Central memory CD8-positive, alpha-beta T cell (primary cell): ENCODE results near the gene QSOX2.

Source experiments
- ATAC-seq: fragments of 150-1000 bp; cut with Tn5 transposase; replicated peaks from 2 replicates; pipeline ENCODE4 v1.10.0; 2022; ENCODE audit warnings: mild to moderate bottlenecking, moderate FRiP score, moderate number of reproducible peaks; ENCODE audit not compliant: poor library complexity, severe bottlenecking; ENCODE audit errors: extremely low read depth
- DNase-seq, 2 donors: peaks; one replicate each; pipeline ENCODE4 v3.0.0; 2021; ENCODE audit warnings: low spot score in 2 of 2
- H3K27ac Mint-ChIP-seq: one replicate; pipeline ENCODE4 v1.8.0; 2022; ENCODE audit warnings: low read depth, mild to moderate bottlenecking, moderate library complexity, mixed read lengths
- H3K27me3 Mint-ChIP-seq: one replicate; pipeline ENCODE4 v1.8.0; 2022; ENCODE audit warnings: mixed read lengths
- H3K36me3 Mint-ChIP-seq: one replicate; pipeline ENCODE4 v1.8.0; 2022; ENCODE audit warnings: mild to moderate bottlenecking, moderate library complexity, mixed read lengths; ENCODE audit not compliant: insufficient read depth
- H3K4me1 Mint-ChIP-seq: one replicate; pipeline ENCODE4 v1.8.0; 2022; ENCODE audit warnings: mixed read lengths
- H3K4me3 Mint-ChIP-seq: one replicate; pipeline ENCODE4 v1.8.0; 2022; ENCODE audit warnings: mild to moderate bottlenecking, moderate library complexity, mixed read lengths
- H3K9me3 Mint-ChIP-seq: one replicate; pipeline ENCODE4 v1.8.0; 2022; ENCODE audit warnings: mixed read lengths

Gene QSOX2

DNA sequence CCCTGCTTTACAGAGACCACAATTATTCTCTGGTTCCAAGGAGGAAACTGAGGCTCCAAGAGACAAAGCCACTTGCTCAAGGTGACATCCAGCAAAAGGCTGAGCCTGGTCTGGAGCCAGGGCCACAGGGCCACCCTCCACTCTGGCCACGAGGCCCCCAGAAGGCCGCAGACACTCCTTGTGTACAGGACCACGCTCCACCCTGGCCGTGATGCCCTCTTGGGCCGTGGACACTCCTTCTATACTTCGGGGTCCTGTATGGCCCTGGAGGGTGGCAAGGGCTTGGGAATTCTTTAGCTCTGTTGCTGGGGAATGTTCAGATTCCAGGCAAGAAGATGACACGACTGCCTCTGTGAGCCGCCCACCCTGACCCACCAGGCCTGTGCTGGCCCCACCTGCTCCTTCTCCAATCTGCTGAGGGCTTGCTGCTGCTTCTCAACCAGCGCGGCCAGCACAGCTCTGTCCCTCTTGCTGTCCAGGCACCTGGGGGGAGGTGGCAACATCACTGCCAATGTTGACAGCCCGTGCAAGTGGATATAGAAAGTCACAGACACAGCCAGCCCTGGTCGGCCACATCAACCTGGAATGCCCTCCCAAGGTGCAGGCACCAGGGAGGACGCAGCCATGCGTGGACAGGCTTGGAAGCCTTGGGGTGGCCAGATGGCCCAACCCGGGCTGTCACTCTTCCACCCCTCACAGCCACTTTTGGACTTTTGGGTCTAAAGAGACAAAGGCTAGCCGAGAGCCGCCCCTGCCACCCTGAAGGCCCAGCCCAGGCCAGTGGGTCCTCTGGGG, 20.1 kb upstream of the QSOX2 start:
- H3K9me3 Mint-ChIP-seq = no peaks in the 10 kb centered on the region
- no peak overlapping the region for H3K4me3 Mint-ChIP-seq
- H3K36me3 Mint-ChIP-seq = peaks cover 9% of the 10 kb centered on the region
- H3K27ac Mint-ChIP-seq = no peak overlapping the region
- no peak for ATAC-seq
- peaks cover 6% of the 10 kb centered on the region for H3K4me1 Mint-ChIP-seq
- H3K27me3 Mint-ChIP-seq = no peaks in the 10 kb centered on the region
- DNase-seq = no peak

DNA sequence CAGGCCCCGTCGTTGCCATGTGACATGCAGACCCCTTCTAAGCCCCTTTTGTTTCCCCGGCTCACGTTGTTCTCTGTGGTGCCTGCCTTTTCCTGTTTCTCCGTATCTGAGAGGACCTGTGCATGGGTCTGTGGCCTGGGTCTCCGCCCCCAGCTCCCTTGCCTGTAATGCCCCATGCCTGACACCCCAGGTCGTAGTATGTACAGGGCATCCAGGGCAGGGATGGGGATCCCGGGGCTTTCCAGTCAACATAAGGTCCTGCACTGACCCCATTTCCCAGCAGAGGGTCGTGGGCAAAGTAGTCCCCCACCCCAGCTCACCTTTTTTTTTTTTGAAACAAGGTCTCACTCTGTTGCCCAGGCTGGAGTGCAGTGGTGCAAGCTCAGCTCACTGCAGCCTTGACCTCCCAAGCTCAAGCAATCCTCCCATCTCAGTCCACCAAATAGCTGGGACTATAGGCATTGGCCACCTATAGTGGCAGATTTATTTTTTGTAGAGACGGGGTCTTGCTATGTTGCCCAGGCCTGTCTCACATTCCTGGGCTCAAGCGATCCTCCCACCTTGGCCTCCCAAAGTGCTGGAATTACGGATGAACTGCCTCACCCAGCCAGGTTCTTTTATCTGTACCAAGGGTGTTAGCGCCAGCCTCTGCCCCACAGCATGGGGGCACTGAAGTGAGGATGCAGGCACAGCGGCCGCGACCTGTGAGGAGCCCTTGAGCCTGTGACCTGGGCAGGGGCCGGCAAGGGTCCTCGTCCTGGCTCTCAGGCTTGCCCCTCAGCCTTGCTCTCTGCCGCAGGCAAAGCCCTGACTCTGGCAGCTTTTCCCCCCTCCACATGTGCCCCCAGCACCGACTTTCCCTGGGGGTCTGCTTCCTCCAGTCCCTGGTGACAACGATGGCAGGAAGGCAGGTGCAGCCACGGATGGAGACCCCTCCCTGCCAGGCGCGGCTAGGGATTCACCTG, 19.1 kb upstream of the QSOX2 start:
- no peak for DNase-seq
- Mint-ChIP-seq H3K4me1 (peaks cover 6% of the 10 kb centered on the region), H3K27me3 (no peaks in the 10 kb centered on the region), H3K27ac (no peak overlapping the region), H3K4me3 (no peak overlapping the region), H3K9me3 (no peaks in the 10 kb centered on the region), H3K36me3 (peaks cover 9% of the 10 kb centered on the region)
- ATAC-seq = no peak

DNA sequence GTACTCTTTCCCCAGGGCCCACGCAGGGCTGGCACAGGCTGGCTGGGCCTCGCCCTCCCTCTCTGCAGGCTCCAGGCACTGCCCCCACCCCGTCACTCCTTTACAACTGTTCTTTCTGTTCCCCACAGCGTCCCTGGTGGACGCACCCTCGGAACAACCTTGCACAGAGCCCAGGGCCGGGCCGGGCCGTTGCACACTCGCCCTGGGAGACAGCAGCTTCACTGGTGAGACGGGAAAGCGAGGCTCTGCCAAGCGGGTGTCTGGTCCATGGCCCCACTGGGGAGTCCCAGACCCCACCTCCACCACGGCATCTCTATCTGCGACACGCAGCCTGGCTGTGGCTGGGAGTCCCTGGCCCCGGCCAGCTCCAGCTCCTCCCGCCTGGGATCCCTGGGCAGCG, 18.4 kb upstream of the QSOX2 start:
- Mint-ChIP-seq H3K27ac (no peak overlapping the region), H3K36me3 (peaks cover 9% of the 10 kb centered on the region), H3K4me1 (peaks cover 6% of the 10 kb centered on the region), H3K27me3 (no peaks in the 10 kb centered on the region), H3K9me3 (no peaks in the 10 kb centered on the region), H3K4me3 (no peak overlapping the region)
- ATAC-seq (no peak), DNase-seq (no peak)

DNA sequence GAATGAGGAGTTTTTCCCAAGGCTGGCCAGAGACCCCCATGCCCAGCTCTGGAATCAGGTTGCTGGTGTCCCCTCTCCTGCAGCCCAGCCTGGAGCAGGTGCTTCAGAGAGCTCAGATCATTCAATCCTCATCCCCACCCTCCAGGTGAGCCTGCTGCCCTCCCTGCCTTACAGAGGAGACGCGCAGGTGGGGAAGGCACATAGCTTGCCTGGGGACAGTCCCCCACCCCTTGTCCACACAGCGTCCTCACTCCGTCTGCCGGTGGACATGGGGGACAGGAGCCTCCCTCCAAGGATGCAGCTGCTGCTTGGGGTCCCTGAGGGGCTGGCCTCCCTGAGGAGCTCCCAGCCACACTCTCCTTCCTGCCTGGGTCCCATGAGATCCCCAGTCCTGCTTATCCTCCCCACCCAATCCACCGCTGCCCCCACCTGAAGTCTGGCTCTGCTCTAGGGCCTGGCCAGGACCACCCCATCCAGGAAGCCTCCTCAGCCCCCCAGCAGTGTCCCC, 17.1 kb upstream of the QSOX2 start:
- no peak for DNase-seq
- H3K4me1 Mint-ChIP-seq = peaks cover 4% of the 10 kb centered on the region
- H3K27me3 Mint-ChIP-seq = no peaks in the 10 kb centered on the region
- H3K4me3 Mint-ChIP-seq = no peak overlapping the region
- no peaks in the 10 kb centered on the region for H3K9me3 Mint-ChIP-seq
- peaks cover 8% of the 10 kb centered on the region for H3K36me3 Mint-ChIP-seq
- no peak overlapping the region for H3K27ac Mint-ChIP-seq
- ATAC-seq = no peak

DNA sequence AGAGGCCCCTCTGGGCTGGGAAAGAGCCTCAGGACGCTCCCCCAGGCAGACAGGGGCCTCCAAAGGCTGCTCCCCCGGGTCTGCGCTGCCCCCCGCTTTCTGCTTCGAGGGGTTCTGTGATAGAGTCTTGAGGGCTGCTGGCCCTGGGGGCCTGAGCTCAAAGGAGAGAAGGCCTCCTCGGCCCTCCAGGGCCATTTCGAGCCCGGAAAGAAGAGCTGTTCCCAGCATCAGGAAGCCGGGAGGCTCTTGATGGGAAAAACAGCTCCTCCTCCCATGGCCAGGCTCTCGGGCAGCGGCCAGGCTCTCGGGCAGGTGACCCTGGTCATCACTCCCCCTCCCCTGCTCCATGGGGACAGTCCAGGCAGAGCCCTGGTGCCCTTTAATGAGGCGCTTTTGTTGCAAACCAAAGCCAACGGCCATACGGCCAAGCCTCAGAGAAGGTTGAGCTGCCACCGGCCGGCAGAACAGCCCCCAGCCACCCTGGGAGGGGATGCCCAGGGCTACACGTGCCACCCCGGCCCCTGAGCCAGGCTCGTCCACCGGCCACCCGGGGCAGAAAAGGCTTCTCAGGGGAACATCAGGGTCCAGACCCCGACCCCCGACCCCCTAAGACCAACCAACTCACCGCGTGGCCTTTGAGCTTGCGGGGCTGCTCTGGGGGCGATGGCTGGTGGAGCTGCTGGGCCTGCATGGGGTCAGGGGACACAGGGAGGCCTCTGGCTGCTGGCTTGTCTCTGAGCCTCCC, 16.2 kb upstream of the QSOX2 start:
- no peak overlapping the region for H3K27ac Mint-ChIP-seq
- peaks cover 5% of the 10 kb centered on the region for H3K36me3 Mint-ChIP-seq
- no peaks in the 10 kb centered on the region for H3K4me1 Mint-ChIP-seq
- ATAC-seq (no peak), DNase-seq (no peak)
- no peak overlapping the region for H3K4me3 Mint-ChIP-seq
- H3K27me3 Mint-ChIP-seq = no peaks in the 10 kb centered on the region
- no peaks in the 10 kb centered on the region for H3K9me3 Mint-ChIP-seq

DNA sequence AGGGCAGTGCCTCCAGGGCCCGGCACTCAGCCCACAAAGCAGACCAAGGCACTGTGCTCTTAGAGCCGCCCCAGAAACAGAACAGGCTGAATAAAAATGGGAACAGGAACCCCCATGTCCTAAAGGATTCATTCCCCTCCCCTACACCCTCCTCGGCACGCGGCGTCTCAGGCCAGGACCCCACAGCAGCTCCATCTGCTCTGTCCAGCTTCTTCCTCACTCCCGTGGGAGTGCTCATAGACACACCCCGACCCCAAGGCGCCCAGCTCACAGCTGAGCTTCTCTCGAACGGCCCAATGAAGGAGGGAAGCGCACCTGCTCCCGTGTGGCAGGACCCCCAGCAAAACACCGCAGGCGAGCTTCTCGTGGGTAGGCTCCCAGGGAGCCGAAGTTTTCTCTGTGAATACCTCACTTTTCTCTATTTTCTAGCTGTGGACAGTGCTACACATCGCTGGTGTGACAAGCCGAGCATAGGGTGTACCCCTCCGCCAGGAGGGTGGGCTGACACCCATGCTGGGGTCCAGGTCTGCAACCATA, 15.4 kb upstream of the QSOX2 start:
- Mint-ChIP-seq H3K4me1 (no peaks in the 10 kb centered on the region), H3K36me3 (peaks cover 2% of the 10 kb centered on the region), H3K27me3 (no peaks in the 10 kb centered on the region), H3K27ac (no peak overlapping the region), H3K4me3 (no peak overlapping the region), H3K9me3 (no peaks in the 10 kb centered on the region)
- ATAC-seq (no peak), DNase-seq (no peak)

DNA sequence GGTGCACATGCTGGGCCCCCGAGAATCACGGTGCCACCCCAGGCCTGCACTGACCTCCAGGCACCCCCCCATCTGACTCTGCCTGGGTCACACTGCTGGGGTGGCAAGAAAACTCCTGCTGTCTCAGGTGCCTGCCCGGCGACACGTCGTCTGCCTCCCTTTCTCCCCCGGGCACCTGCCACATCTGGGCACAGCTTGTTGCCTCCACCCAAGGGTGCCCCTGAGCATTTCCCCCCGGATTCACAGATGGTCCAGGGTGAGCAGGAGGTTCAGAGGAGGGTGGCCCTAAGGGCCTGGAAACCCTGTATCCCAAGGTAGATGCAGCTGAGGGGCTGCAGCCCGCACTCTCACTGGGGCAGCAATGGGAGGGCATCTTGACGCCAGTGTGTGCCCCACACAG, 14.9 kb upstream of the QSOX2 start:
- Mint-ChIP-seq H3K36me3 (peaks cover 2% of the 10 kb centered on the region), H3K4me1 (no peaks in the 10 kb centered on the region), H3K27ac (no peak overlapping the region), H3K4me3 (no peak overlapping the region), H3K27me3 (no peaks in the 10 kb centered on the region), H3K9me3 (no peaks in the 10 kb centered on the region)
- DNase-seq (no peak), ATAC-seq (no peak)

DNA sequence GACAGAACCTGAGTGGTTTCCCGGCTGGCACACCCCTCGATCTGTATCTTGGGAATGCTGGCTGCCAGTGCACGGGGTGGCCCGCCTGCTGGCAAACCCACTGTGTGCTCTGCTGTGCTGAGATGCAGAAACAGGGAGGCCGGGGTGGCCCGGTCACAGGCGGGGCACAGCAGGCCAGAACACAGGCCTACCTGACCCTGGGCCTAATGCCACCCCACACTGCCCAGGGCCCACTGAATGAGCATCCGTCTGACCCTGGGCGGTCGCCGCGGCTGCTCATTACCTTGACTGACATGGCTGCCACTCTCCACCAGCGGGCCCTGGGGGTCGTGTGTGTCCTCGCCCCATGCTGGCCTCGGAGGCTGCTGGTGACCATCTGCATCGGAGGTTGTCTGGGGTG, 14.2 kb upstream of the QSOX2 start:
- no peaks in the 10 kb centered on the region for H3K27me3 Mint-ChIP-seq

DNA sequence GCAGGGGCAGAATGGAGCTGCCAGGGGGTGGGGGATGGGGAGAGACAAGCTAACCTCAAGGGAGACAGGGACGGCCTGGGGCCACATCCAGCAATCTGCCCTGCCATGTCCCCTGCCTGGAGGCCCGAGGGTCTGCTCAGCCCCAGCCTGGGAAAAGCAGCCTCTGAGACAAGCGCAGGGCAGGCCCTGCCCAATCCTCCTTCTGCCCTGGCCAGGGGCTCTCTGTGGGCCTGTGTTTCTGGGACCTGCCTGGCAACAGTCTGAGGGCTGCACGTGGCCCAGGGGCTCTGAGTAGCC, 13.9 kb upstream of the QSOX2 start:
- Mint-ChIP-seq H3K4me1 (no peaks in the 10 kb centered on the region), H3K36me3 (no peaks in the 10 kb centered on the region), H3K27me3 (no peaks in the 10 kb centered on the region), H3K4me3 (no peak overlapping the region), H3K9me3 (no peaks in the 10 kb centered on the region), H3K27ac (no peak overlapping the region)
- ATAC-seq (no peak), DNase-seq (no peak)

More for the DNA sequence above, 14.2 kb upstream of the QSOX2 start:
- H3K36me3 Mint-ChIP-seq = peaks cover 2% of the 10 kb centered on the region
- no peak for DNase-seq
- H3K4me1 Mint-ChIP-seq = no peaks in the 10 kb centered on the region
- no peak for ATAC-seq
- no peak overlapping the region for H3K27ac Mint-ChIP-seq
- no peaks in the 10 kb centered on the region for H3K9me3 Mint-ChIP-seq
- no peak overlapping the region for H3K4me3 Mint-ChIP-seq

DNA sequence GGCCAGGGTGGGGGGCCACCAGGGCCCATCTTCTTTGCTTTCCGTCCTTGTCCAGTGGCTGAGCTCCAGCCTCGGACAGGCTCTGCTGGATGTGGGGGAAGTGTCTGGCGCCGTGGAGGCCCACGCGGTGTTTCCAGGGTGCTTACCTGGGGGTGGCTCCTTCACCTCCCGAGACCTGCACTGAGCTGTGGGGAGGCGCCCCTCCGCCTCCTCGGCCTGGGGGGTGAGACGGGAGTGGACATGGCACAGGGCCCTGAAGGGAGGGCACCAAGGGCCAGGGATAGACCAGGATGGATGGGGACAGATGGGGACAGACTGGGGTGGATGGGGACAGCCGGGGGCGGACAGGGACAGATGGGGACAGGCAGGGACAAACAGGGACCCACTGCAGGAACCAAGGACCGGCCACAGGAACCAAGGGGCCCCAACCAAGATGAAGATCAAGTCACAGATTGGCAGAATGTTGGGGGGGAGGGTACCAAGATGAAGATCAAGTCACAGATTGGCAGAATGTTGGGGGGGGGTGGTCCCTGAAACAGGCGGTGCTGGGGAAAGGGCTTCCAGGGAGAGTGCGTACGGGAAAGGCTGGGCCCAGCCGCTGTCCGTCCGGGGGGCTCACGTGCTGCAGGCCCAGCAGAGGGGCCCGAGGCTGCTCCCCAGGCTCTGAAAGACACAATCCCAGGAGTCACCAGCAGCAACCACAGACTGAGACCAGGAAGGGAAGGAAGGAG, 13.3 kb upstream of the QSOX2 start:
- H3K4me1 Mint-ChIP-seq = no peaks in the 10 kb centered on the region
- no peaks in the 10 kb centered on the region for H3K9me3 Mint-ChIP-seq
- H3K27ac Mint-ChIP-seq = no peak overlapping the region
- no peaks in the 10 kb centered on the region for H3K27me3 Mint-ChIP-seq
- ATAC-seq = no peak
- no peak for DNase-seq
- H3K36me3 Mint-ChIP-seq = no peaks in the 10 kb centered on the region
- H3K4me3 Mint-ChIP-seq = no peak overlapping the region

DNA sequence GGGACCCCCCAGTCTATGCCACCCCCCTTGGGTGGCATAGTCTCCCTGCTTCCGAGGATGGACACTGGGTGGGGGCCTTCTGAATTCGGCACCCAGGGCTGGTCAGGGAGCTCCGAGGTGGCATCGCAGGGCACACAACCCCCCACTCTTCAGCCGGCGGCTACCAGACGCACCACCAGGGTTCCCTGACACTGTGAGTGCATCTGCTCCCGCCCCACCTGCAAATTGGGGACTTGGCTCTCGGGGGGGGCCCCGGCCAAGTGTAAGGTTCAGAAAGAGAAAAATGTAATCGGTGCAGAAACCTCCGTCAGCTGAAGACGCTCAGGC, 12.7 kb upstream of the QSOX2 start:
- no peak for DNase-seq
- no peaks in the 10 kb centered on the region for H3K9me3 Mint-ChIP-seq
- H3K36me3 Mint-ChIP-seq = no peaks in the 10 kb centered on the region
- H3K27ac Mint-ChIP-seq = no peak overlapping the region
- no peak for ATAC-seq
- H3K4me1 Mint-ChIP-seq = no peaks in the 10 kb centered on the region
- no peak overlapping the region for H3K4me3 Mint-ChIP-seq
- peaks cover 3% of the 10 kb centered on the region for H3K27me3 Mint-ChIP-seq
